ENCODE results near the gene HOATZ. TPM values are rescaled to one million over a fixed set of nuclear protein-coding genes. Genes with fewer than 3 reads are reported as not detected.

HOATZ gene
- total and polyA plus RNA-seq, 2 donors from 2014 or later, result not detected

DNA sequence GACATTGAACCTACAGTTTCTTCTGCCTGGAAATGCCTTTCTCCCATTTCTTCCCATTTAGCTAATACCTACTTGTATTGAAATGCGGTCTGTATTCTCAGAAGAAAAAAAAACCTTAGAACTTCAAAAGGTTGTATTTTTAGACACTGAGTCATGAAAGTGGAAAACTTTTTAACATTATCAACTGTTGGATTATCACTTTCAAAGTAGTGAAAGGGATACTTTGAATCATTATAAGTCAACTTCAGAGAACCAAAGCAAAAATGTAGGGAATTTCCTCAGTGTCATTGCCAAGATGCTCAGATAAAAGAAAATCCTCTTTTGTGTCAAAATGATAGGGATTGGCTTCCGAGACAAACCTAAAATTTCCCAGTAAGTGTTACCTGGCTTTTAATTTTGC is 6.6 kb downstream of the HOATZ start:
- FAIRE-seq, result no peak
- TF ChIP-seq, protein P1, sequence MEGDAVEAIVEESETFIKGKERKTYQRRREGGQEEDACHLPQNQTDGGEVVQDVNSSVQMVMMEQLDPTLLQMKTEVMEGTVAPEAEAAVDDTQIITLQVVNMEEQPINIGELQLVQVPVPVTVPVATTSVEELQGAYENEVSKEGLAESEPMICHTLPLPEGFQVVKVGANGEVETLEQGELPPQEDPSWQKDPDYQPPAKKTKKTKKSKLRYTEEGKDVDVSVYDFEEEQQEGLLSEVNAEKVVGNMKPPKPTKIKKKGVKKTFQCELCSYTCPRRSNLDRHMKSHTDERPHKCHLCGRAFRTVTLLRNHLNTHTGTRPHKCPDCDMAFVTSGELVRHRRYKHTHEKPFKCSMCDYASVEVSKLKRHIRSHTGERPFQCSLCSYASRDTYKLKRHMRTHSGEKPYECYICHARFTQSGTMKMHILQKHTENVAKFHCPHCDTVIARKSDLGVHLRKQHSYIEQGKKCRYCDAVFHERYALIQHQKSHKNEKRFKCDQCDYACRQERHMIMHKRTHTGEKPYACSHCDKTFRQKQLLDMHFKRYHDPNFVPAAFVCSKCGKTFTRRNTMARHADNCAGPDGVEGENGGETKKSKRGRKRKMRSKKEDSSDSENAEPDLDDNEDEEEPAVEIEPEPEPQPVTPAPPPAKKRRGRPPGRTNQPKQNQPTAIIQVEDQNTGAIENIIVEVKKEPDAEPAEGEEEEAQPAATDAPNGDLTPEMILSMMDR (IDR thresholded peaks at IDR 0.05; ENCODE audit: borderline replicate concordance, extremely low read depth, insufficient read depth), result no peak
- no peaks in the 10 kb centered on the region for H3K36me3 ChIP-seq (ENCODE audit: control insufficient read depth in 2 of 3, insufficient read depth in 3 of 3, low read length in 3 of 3)
- intact Hi-C loops (cut with DNase I), result no loop called here
- no peaks in the 10 kb centered on the region for H3K4me1 ChIP-seq (ENCODE audit: control insufficient read depth in 2 of 3, insufficient read depth in 2 of 3, low read depth in 1 of 3, low read length in 3 of 3)
- DNase-seq, result no peak
- no peak overlapping the region for H3K27ac ChIP-seq (ENCODE audit: low read depth in 2 of 2, low read length in 2 of 2)
- H3K4me3 ChIP-seq (ENCODE audit: low read length in 3 of 3), result no peak overlapping the region
- no peaks in the 10 kb centered on the region for H3K9me3 ChIP-seq (ENCODE audit: control insufficient read depth in 2 of 3, insufficient read depth in 1 of 3, low read length in 3 of 3)
- H3K27me3 ChIP-seq (ENCODE audit: control insufficient read depth, insufficient read depth, low read length), result no peaks in the 10 kb centered on the region
- H3K9ac ChIP-seq (ENCODE audit: low read length in 3 of 3), result no peak overlapping the region

DNA sequence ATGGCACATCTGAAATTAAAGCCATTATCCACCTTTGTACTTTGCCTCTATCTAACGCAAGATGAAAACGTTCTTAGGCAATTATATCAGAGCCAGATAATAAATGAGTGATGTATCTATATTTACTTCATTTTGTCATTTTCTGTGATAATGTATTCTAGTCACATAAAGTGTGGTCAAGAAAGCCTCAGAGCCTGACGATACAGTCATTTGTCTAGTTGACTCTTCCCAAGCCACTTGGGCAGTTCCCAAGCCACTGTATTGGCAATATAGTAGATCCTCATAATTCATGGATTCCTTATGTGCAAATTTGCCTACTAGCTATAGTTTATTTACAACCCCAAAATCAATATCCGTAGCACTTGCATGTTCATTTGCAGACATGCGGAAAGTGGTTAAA is 7.8 kb downstream of the HOATZ start:
- DNase-seq, result no peak
- Histone ChIP-seq H3K27me3 (ENCODE audit: control insufficient read depth, insufficient read depth, low read length) (no peaks in the 10 kb centered on the region), H3K9ac (ENCODE audit: low read length in 3 of 3) (no peak overlapping the region), H3K36me3 (ENCODE audit: control insufficient read depth in 2 of 3, insufficient read depth in 3 of 3, low read length in 3 of 3) (no peaks in the 10 kb centered on the region), H3K9me3 (ENCODE audit: control insufficient read depth in 2 of 3, insufficient read depth in 1 of 3, low read length in 3 of 3) (no peaks in the 10 kb centered on the region), H3K4me1 (ENCODE audit: control insufficient read depth in 2 of 3, insufficient read depth in 2 of 3, low read depth in 1 of 3, low read length in 3 of 3) (no peaks in the 10 kb centered on the region), H3K27ac (ENCODE audit: low read depth in 2 of 2, low read length in 2 of 2) (no peak overlapping the region), H3K4me3 (ENCODE audit: low read length in 3 of 3) (no peak overlapping the region)
- intact Hi-C loops (cut with DNase I), result no loop called here
- TF ChIP-seq, protein P1 (IDR thresholded peaks at IDR 0.05; ENCODE audit: borderline replicate concordance, extremely low read depth, insufficient read depth), result no peak
- FAIRE-seq, result no peak

DNA sequence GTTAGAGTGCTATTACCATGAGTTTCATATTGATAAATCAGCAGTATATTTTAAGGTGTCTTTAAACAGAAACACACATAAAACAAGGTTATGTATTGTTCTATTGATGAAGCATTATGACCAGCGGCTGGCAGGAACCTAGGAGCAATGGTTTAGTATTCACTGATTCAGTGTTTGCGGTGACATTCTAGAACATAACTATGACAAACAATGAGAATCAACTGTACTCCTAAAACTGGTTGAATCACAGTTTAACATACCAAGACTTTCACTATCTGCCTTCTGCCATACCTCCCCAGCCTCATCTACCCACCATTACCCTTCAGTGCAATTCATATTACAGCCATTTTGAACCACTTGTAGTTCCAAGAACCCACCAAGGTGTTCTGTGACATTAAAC is 8.8 kb downstream of the HOATZ start:
- intact Hi-C loops (cut with DNase I), result no loop called here
- FAIRE-seq (no peak), DNase-seq (no peak)
- Histone ChIP-seq H3K4me3 (ENCODE audit: low read length in 3 of 3) (no peak overlapping the region), H3K27me3 (ENCODE audit: control insufficient read depth, insufficient read depth, low read length) (no peaks in the 10 kb centered on the region), H3K4me1 (ENCODE audit: control insufficient read depth in 2 of 3, insufficient read depth in 2 of 3, low read depth in 1 of 3, low read length in 3 of 3) (no peaks in the 10 kb centered on the region), H3K9ac (ENCODE audit: low read length in 3 of 3) (no peak overlapping the region), H3K36me3 (ENCODE audit: control insufficient read depth in 2 of 3, insufficient read depth in 3 of 3, low read length in 3 of 3) (no peaks in the 10 kb centered on the region), H3K9me3 (ENCODE audit: control insufficient read depth in 2 of 3, insufficient read depth in 1 of 3, low read length in 3 of 3) (no peaks in the 10 kb centered on the region), H3K27ac (ENCODE audit: low read depth in 2 of 2, low read length in 2 of 2) (no peak overlapping the region)
- TF ChIP-seq, protein P1 (IDR thresholded peaks at IDR 0.05; ENCODE audit: borderline replicate concordance, extremely low read depth, insufficient read depth), result no peak

DNA sequence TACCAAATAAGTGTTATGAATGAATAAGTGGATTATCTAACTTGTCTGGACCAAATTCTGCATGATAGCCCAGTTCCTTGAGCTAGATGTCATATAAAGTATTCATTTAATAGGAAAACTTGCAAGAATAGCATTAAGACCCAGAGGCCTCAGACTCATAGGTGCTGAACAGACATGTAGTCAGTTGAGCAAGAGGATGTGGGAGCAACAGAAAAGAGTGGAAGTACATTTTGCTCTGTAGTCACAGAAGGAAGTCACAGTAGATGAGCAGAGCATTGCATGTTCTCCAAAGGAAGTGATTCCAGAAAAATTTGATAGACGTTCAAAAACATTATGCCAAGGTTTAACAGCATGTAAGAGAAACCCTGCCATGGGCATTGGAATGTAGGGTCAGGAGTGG is 9.5 kb downstream of the HOATZ start:
- FAIRE-seq (no peak), DNase-seq (no peak)
- intact Hi-C loops (cut with DNase I), result no loop called here
- Histone ChIP-seq H3K9ac (ENCODE audit: low read length in 3 of 3) (no peak overlapping the region), H3K4me1 (ENCODE audit: control insufficient read depth in 2 of 3, insufficient read depth in 2 of 3, low read depth in 1 of 3, low read length in 3 of 3) (no peaks in the 10 kb centered on the region), H3K9me3 (ENCODE audit: control insufficient read depth in 2 of 3, insufficient read depth in 1 of 3, low read length in 3 of 3) (no peaks in the 10 kb centered on the region), H3K36me3 (ENCODE audit: control insufficient read depth in 2 of 3, insufficient read depth in 3 of 3, low read length in 3 of 3) (no peaks in the 10 kb centered on the region), H3K27ac (ENCODE audit: low read depth in 2 of 2, low read length in 2 of 2) (no peak overlapping the region), H3K4me3 (ENCODE audit: low read length in 3 of 3) (no peak overlapping the region), H3K27me3 (ENCODE audit: control insufficient read depth, insufficient read depth, low read length) (no peaks in the 10 kb centered on the region)
- TF ChIP-seq, protein P1 (IDR thresholded peaks at IDR 0.05; ENCODE audit: borderline replicate concordance, extremely low read depth, insufficient read depth), result no peak

All from kidney (tissue), 14 donors.